ENCODE measurements around the gene TRHDE.

The TRHDE gene

DNA sequence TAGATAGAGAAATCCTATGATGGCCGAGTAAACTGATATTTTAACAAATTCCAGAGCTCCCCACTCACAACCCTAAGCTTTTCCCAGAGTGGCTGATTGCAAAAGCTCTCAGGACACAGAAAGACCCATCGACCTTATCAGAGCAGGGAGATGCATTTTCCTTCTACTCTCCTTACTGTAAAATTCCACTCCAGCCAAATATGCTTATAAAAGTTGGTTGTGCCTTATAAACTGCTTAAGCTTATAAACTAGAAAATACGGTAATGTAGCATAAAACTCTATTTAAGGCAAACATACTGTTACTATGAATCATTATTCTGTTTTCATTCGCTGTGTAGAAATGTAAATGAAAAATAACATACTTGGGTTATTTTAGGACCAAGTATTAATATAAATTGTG, 41.6 kb upstream of the TRHDE start:
- H3K27me3 ChIP-seq (ENCODE audit: low read depth, low read length), result no peaks in the 10 kb centered on the region
- H3K27ac ChIP-seq (ENCODE audit: low read length), result no peak overlapping the region
- no peak for TF ChIP-seq EZH2phosphoT487 (IDR thresholded peaks at IDR 0.05; ENCODE audit: low read depth)
- TF ChIP-seq, protein P1, sequence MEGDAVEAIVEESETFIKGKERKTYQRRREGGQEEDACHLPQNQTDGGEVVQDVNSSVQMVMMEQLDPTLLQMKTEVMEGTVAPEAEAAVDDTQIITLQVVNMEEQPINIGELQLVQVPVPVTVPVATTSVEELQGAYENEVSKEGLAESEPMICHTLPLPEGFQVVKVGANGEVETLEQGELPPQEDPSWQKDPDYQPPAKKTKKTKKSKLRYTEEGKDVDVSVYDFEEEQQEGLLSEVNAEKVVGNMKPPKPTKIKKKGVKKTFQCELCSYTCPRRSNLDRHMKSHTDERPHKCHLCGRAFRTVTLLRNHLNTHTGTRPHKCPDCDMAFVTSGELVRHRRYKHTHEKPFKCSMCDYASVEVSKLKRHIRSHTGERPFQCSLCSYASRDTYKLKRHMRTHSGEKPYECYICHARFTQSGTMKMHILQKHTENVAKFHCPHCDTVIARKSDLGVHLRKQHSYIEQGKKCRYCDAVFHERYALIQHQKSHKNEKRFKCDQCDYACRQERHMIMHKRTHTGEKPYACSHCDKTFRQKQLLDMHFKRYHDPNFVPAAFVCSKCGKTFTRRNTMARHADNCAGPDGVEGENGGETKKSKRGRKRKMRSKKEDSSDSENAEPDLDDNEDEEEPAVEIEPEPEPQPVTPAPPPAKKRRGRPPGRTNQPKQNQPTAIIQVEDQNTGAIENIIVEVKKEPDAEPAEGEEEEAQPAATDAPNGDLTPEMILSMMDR (IDR thresholded peaks at IDR 0.05; ENCODE audit: low read depth, low read length), result no peak

DNA sequence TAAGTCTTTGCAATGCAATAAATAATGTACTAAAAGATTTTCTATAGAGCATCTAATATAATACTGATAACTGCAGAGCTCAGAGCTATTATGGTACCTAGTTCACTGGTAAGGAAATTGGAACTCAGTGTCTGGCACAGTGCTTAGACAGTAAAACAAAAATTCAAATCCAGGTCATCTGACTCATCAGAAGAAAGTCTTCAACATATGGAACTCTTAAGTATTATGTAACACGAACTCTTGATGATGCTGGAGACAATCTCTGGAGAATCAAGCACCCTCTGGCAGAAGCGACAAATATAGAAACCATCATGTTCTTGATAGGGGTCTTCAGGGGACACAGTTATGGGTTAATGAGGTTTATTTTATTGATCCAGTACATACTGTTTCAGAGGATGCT, 37.3 kb upstream of the TRHDE start:
- TF ChIP-seq, protein P1 (IDR thresholded peaks at IDR 0.05; ENCODE audit: low read depth, low read length), result no peak
- no peak for TF ChIP-seq EZH2phosphoT487 (IDR thresholded peaks at IDR 0.05; ENCODE audit: low read depth)
- no peaks in the 10 kb centered on the region for H3K36me3 ChIP-seq (replicated peaks; ENCODE audit: low read depth, low read length)
- no peak overlapping the region for H3K9ac ChIP-seq (ENCODE audit: low read length)
- no peaks in the 10 kb centered on the region for H3K27me3 ChIP-seq (ENCODE audit: low read depth, low read length)
- H3K4me1 ChIP-seq (ENCODE audit: low read length), result no peaks in the 10 kb centered on the region
- no peak overlapping the region for H3K4me2 ChIP-seq (ENCODE audit: low read length)
- H3K27ac ChIP-seq (ENCODE audit: low read length), result no peak overlapping the region
- H3K9me3 ChIP-seq (ENCODE audit: insufficient read depth, low read length), result no peaks in the 10 kb centered on the region
- H4K20me1 ChIP-seq (ENCODE audit: insufficient read depth, low read length), result no peaks in the 10 kb centered on the region
- H3K4me3 ChIP-seq (ENCODE audit: low read length), result no peak overlapping the region
- no peak overlapping the region for H2AFZ ChIP-seq (ENCODE audit: low read depth, low read length)
- H3K79me2 ChIP-seq (ENCODE audit: low read length), result no peaks in the 10 kb centered on the region

More for the DNA sequence above, 41.6 kb upstream of the TRHDE start:
- Histone ChIP-seq H3K4me3 (ENCODE audit: low read length) (no peak overlapping the region), H3K36me3 (replicated peaks; ENCODE audit: low read depth, low read length) (no peaks in the 10 kb centered on the region), H3K4me2 (ENCODE audit: low read length) (no peak overlapping the region), H3K79me2 (ENCODE audit: low read length) (no peaks in the 10 kb centered on the region), H3K4me1 (ENCODE audit: low read length) (no peaks in the 10 kb centered on the region), H3K9me3 (ENCODE audit: insufficient read depth, low read length) (no peaks in the 10 kb centered on the region), H3K9ac (ENCODE audit: low read length) (no peak overlapping the region), H2AFZ (ENCODE audit: low read depth, low read length) (no peak overlapping the region), H4K20me1 (ENCODE audit: insufficient read depth, low read length) (no peaks in the 10 kb centered on the region)

DNA sequence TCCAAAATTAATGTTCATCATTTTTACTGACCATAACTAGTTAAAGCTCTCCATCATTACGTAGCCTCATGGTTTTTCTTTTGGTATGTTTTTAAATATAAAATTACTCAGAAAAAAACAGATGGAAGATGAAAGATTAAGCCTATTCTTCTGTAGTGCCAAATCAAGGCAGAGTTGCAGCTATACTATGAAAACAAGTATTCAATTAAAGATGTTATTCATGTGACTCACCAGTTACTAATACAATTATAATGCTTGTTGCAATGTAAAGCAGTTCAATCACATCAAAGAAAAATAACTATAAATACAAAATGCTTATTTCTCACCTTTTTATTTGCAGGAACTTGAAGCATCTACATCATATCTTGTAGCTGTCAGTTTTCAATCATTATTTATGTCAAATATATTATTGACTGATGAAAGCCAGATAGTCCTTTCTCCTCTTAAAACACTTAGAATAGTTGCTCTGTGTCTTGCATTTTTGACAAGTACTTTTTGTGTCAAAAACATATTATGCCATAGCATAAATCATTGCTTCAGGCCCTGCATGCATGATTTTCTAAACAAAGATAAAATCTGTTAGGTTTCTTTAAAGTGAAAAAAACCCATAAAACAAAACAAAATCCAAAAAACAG, 36.0 kb upstream of the TRHDE start:
- no peak for TF ChIP-seq EZH2phosphoT487 (IDR thresholded peaks at IDR 0.05; ENCODE audit: low read depth)
- TF ChIP-seq, protein P1 (IDR thresholded peaks at IDR 0.05; ENCODE audit: low read depth, low read length), result no peak
- Histone ChIP-seq H3K9me3 (ENCODE audit: insufficient read depth, low read length) (no peaks in the 10 kb centered on the region), H3K9ac (ENCODE audit: low read length) (no peak overlapping the region), H3K79me2 (ENCODE audit: low read length) (no peaks in the 10 kb centered on the region), H3K4me3 (ENCODE audit: low read length) (no peak overlapping the region), H4K20me1 (ENCODE audit: insufficient read depth, low read length) (no peaks in the 10 kb centered on the region), H3K4me1 (ENCODE audit: low read length) (no peaks in the 10 kb centered on the region), H2AFZ (ENCODE audit: low read depth, low read length) (no peak overlapping the region), H3K36me3 (replicated peaks; ENCODE audit: low read depth, low read length) (no peaks in the 10 kb centered on the region), H3K4me2 (ENCODE audit: low read length) (no peak overlapping the region), H3K27me3 (ENCODE audit: low read depth, low read length) (no peaks in the 10 kb centered on the region), H3K27ac (ENCODE audit: low read length) (no peak overlapping the region)

DNA sequence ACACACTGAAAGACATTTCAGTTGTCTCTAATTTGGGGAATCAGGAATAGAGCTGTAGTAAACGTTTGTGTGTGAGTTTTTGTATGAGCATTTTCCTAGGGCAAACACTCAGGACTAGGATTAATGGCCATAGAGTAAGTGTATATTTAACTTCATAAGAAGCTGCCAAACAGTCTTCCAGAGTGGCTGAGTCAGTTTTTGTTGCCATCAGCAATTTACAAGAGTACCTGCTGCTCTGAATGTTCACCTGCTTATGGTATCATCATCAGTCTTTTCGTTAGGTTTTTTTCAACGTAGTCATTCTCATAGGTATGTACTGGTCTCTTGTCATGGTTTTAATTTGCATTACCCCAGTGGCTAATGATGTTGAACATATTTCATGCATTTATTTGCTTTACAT, 30.6 kb upstream of the TRHDE start:
- Histone ChIP-seq H3K9me3 (ENCODE audit: insufficient read depth, low read length) (no peaks in the 10 kb centered on the region), H3K79me2 (ENCODE audit: low read length) (no peaks in the 10 kb centered on the region), H3K27me3 (ENCODE audit: low read depth, low read length) (no peaks in the 10 kb centered on the region), H3K36me3 (replicated peaks; ENCODE audit: low read depth, low read length) (no peaks in the 10 kb centered on the region), H3K4me1 (ENCODE audit: low read length) (no peaks in the 10 kb centered on the region), H2AFZ (ENCODE audit: low read depth, low read length) (no peak overlapping the region), H3K4me2 (ENCODE audit: low read length) (no peak overlapping the region), H4K20me1 (ENCODE audit: insufficient read depth, low read length) (no peaks in the 10 kb centered on the region), H3K4me3 (ENCODE audit: low read length) (no peak overlapping the region), H3K27ac (ENCODE audit: low read length) (no peak overlapping the region), H3K9ac (ENCODE audit: low read length) (no peak overlapping the region)
- TF ChIP-seq, protein P1 (IDR thresholded peaks at IDR 0.05; ENCODE audit: low read depth, low read length), result no peak
- TF ChIP-seq EZH2phosphoT487 (IDR thresholded peaks at IDR 0.05; ENCODE audit: low read depth), result no peak
